Cardiac muscle cell (in vitro differentiated cells and primary cell): ENCODE results near the gene ATXN7L2. TPM values are rescaled to one million over a fixed set of nuclear protein-coding genes. Genes with fewer than 3 reads are reported as not detected.

Source experiments
- DNase-seq, 2 donors: peaks; one replicate each; pipeline versions ENCODE4 v3.0.0 to v3.0.0-alpha.2; 2010 to 2017; ENCODE audit warnings: low read depth in 1 of 2, low spot score in 1 of 2
- H3K27ac ChIP-seq: fragments of 200-600 bp; sonication (generic); 2 replicates; pipeline ENCODE4 v1.5.1; 2016
- H3K27me3 ChIP-seq: fragments of 200-600 bp; sonication (generic); 2 replicates; pipeline ENCODE4 v1.6.0; 2016; ENCODE audit warnings: control low read depth
- H3K36me3 ChIP-seq: fragments of 200-600 bp; sonication (generic); 2 replicates; pipeline ENCODE4 v1.5.1; 2016; ENCODE audit warnings: control low read depth
- H3K4me1 ChIP-seq: fragments of 200-600 bp; sonication (generic); 2 replicates; pipeline ENCODE4 v1.8.1; 2017; ENCODE audit warnings: low read depth, mild to moderate bottlenecking, mixed run types
- H3K4me3 ChIP-seq: fragments of 200-600 bp; sonication (generic); 2 replicates; pipeline ENCODE4 v1.5.1; 2016; ENCODE audit warnings: mild to moderate bottlenecking
- H3K9me3 ChIP-seq: fragments of 200-600 bp; sonication (generic); 2 replicates; pipeline ENCODE4 v1.5.1; 2017; ENCODE audit warnings: low read depth, mild to moderate bottlenecking, control low read depth
- CTCF ChIP-seq: IDR thresholded peaks from 2 replicates; pipeline ENCODE4 v1.5.1; 2012; ENCODE audit warnings: low read depth, mild to moderate bottlenecking, low read length
- polyA plus RNA-seq: library from polyadenylated mRNA; unstranded; fragments of >200 nt; fragmentation: Nextera tagmentation; extraction: Ambion mirVana; gene quantifications from 2 replicates; pipeline ENCODE4 v1.2.1, GENCODE V29; 2016
- total RNA-seq: library from RNA; depleted of rRNA; stranded (reverse); fragments of >200 nt; gene quantifications from 2 replicates; pipeline ENCODE4 v1.2.3, GENCODE V29; 2016

Gene ATXN7L2
- total and polyA plus RNA-seq, 2 experiments from 2014 or later, result 7.0 to 17.8 TPM

- H3K27me3 ChIP-seq, result no peaks in the 10 kb centered on the region
- H3K36me3 ChIP-seq, result no peaks in the 10 kb centered on the region
- DNase-seq, result no peak
- no peak overlapping the region for H3K4me3 ChIP-seq
- H3K27ac ChIP-seq, result no peak overlapping the region
- no peaks in the 10 kb centered on the region for H3K9me3 ChIP-seq
- no peak for TF ChIP-seq CTCF
- peaks cover 24% of the 10 kb centered on the region for H3K4me1 ChIP-seq
These were observed 55.3 kb downstream of the ATXN7L2 start for GRCh38 chr1:109538827-109539555.

DNA sequence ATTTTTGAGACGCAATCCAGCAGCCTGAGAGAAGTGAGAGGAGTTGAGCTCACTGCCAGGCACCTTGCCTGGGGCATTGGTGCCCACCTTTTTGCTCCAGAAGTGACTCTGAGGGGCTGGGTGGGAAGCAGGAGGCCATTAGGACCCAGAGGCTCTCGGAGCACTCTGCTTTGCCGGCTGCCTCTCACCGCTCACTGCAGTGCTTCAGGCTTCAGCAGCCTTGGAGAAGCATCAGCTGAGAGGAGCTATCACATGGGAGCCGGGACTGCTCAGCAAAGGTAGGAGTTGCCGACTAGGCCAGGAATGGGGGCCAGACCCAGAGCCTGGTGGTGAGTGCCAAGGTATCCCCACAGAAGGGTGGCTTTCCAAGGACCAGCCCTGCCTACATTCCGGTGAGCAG is 56.0 kb downstream of the ATXN7L2 start, which contains the start of gene GPR61:
Gene GPR61 (plus strand): TSS at position 197 of the 400 bp plus-strand sequence. CDS start 3,151 bp downstream, outside the sequence.
- peak in 1 of 2 donors; percentile 43 for DNase-seq
- H3K9me3 ChIP-seq, result no peaks in the 10 kb centered on the region
- no peak for TF ChIP-seq CTCF
- no peak within 1 kb of the TSS for H3K27ac ChIP-seq
- H3K4me1 ChIP-seq, result peaks cover 24% of the 10 kb centered on the region
- no peak within 1 kb of the TSS for H3K4me3 ChIP-seq
- no peaks in the 10 kb centered on the region for H3K27me3 ChIP-seq
- no peaks in the 10 kb centered on the region for H3K36me3 ChIP-seq

DNA sequence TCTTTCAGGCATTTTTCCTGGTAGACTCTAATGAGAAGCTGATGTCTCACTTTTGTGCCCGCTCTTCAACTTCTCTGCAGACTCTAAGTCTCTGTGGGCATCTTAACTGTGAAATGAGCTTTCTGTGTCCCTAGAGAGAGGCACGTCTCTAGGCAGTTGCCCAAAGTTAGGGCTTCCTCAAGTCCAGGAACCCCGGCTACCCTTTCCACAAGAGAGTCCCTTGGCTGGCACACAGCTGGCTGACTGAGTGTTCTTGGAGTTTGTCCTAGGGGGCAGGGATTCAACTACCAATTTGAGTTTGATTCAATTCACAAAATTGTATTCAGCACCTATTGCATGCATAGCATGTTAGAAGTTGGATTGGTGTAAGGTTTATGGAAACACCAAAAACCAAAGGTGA is 57.4 kb downstream of the ATXN7L2 start:
- Histone ChIP-seq H3K36me3 (no peaks in the 10 kb centered on the region), H3K4me3 (no peak overlapping the region), H3K27ac (no peak overlapping the region), H3K9me3 (no peaks in the 10 kb centered on the region), H3K27me3 (no peaks in the 10 kb centered on the region), H3K4me1 (peaks cover 14% of the 10 kb centered on the region)
- DNase-seq, result no peak
- TF ChIP-seq CTCF, result no peak

Other genes starting within 250 kb of the ATXN7L2 start
- gene CELSR2, start 234.4 kb upstream of the ATXN7L2 start, total RNA-seq, result 10.3 and 12.9 TPM in 2 replicates
- 5.8 and 6.1 TPM in 2 replicates for gene CELSR2, start 234.4 kb upstream of the ATXN7L2 start, polyA plus RNA-seq
- 7.5 and 41.8 TPM in 2 replicates for gene PSRC1, start 200.8 kb upstream of the ATXN7L2 start, total RNA-seq
- 13.4 and 45.6 TPM in 2 replicates for gene PSRC1, start 200.8 kb upstream of the ATXN7L2 start, polyA plus RNA-seq
- gene MYBPHL, start 176.9 kb upstream of the ATXN7L2 start, total RNA-seq, result not detected in 2 replicates
- 0.57 TPM in 1 of 2 replicates, not detected in the other for gene MYBPHL, start 176.9 kb upstream of the ATXN7L2 start, polyA plus RNA-seq
- gene SORT1, start 86.0 kb upstream of the ATXN7L2 start, total RNA-seq, result 25.0 and 25.9 TPM in 2 replicates
- gene SORT1, start 86.0 kb upstream of the ATXN7L2 start, polyA plus RNA-seq, result 27.6 and 35.8 TPM in 2 replicates
- 23.9 and 24.8 TPM in 2 replicates for gene PSMA5, start 57.5 kb upstream of the ATXN7L2 start, total RNA-seq
- gene PSMA5, start 57.5 kb upstream of the ATXN7L2 start, polyA plus RNA-seq, result 96.6 and 103 TPM in 2 replicates
- 10.7 and 17.8 TPM in 2 replicates for gene SYPL2, start 17.4 kb upstream of the ATXN7L2 start, total RNA-seq
- gene SYPL2, start 17.4 kb upstream of the ATXN7L2 start, polyA plus RNA-seq, result 17.0 and 27.3 TPM in 2 replicates
- gene CYB561D1, start 10.2 kb downstream of the ATXN7L2 start, total RNA-seq, result 5.3 and 7.2 TPM in 2 replicates
- gene CYB561D1, start 10.2 kb downstream of the ATXN7L2 start, polyA plus RNA-seq, result 5.5 and 6.6 TPM in 2 replicates
- 10.5 and 11.2 TPM in 2 replicates for gene AMIGO1, start 25.8 kb downstream of the ATXN7L2 start, total RNA-seq
- gene AMIGO1, start 25.8 kb downstream of the ATXN7L2 start, polyA plus RNA-seq, result 7.7 and 10.1 TPM in 2 replicates
- gene GPR61, start 56.0 kb downstream of the ATXN7L2 start, total RNA-seq, result 1.9 and 3.3 TPM in 2 replicates
- gene GPR61, start 56.0 kb downstream of the ATXN7L2 start, polyA plus RNA-seq, result 1.9 and 2.7 TPM in 2 replicates
- gene GNAI3, start 64.7 kb downstream of the ATXN7L2 start, total RNA-seq, result 4.7 and 5.0 TPM in 2 replicates
- 7.9 and 9.3 TPM in 2 replicates for gene GNAI3, start 64.7 kb downstream of the ATXN7L2 start, polyA plus RNA-seq
- not detected in 2 replicates for gene GNAT2, start 135.7 kb downstream of the ATXN7L2 start, total RNA-seq
- gene GNAT2, start 135.7 kb downstream of the ATXN7L2 start, polyA plus RNA-seq, result 0.22 TPM in 1 of 2 replicates, not detected in the other
- gene AMPD2, start 135.9 kb downstream of the ATXN7L2 start, total RNA-seq, result 72.8 and 116 TPM in 2 replicates
- 47.9 and 53.2 TPM in 2 replicates for gene AMPD2, start 135.9 kb downstream of the ATXN7L2 start, polyA plus RNA-seq
- 53.5 and 65.3 TPM in 2 replicates for gene GSTM4, start 172.2 kb downstream of the ATXN7L2 start, total RNA-seq
- gene GSTM4, start 172.2 kb downstream of the ATXN7L2 start, polyA plus RNA-seq, result 134 and 136 TPM in 2 replicates
- gene GSTM2, start 184.2 kb downstream of the ATXN7L2 start, total RNA-seq, result 55.2 and 78.5 TPM in 2 replicates
- gene GSTM2, start 184.2 kb downstream of the ATXN7L2 start, polyA plus RNA-seq, result 117 and 164 TPM in 2 replicates
- 5.5 and 14.1 TPM in 2 replicates for gene GSTM1, start 203.9 kb downstream of the ATXN7L2 start, total RNA-seq
- 10.7 and 33.1 TPM in 2 replicates for gene GSTM1, start 203.9 kb downstream of the ATXN7L2 start, polyA plus RNA-seq
- gene GSTM5, start 228.3 kb downstream of the ATXN7L2 start, total RNA-seq, result 0.21 TPM in 1 of 2 replicates, not detected in the other
- not detected in 2 replicates for gene GSTM5, start 228.3 kb downstream of the ATXN7L2 start, polyA plus RNA-seq